MCF 10A (cell line): ENCODE data around the gene H2BW2. TPM values are rescaled to one million over a fixed set of nuclear protein-coding genes. Genes with fewer than 3 reads are reported as not detected.

ENCODE experiments used
- BruUV-seq: library from RNA; stranded (reverse); fragments of 400-500 nt; replicated peaks from 2 replicates; lab custom pipeline; 2021; lab: Mats Ljungman, UMichigan
- CTCF ChIA-PET: fragments of 300-600 bp; sonication (Branson Sonifier 250); formaldehyde crosslinking; extraction: SDS; loops from one replicate; lab custom pipeline; 2021; ENCODE audit warnings: antibody characterized with exemption, inconsistent platforms; lab: Yijun Ruan, JAX
- POLR2A ChIA-PET: fragments of 300-600, 350-650 bp; sonication (Branson Sonifier 250); formaldehyde crosslinking; extraction: SDS; loops from one replicate; lab custom pipeline; 2020; ENCODE audit warnings: antibody characterized with exemption, inconsistent platforms; lab: Yijun Ruan, JAX
- DNase-seq: peaks from one replicate; pipeline ENCODE4 v3.0.0-alpha.2; 2018; ENCODE audit not compliant: unreplicated experiment
- H3K27ac Mint-ChIP-seq: one replicate; pipeline ENCODE4 v1.8.0; 2022; ENCODE audit warnings: mild to moderate bottlenecking, low read depth, mixed read lengths; ENCODE audit not compliant: unreplicated experiment
- H3K27me3 Mint-ChIP-seq: one replicate; pipeline ENCODE4 v1.8.0; 2022; ENCODE audit warnings: mixed read lengths; ENCODE audit not compliant: insufficient read depth, unreplicated experiment
- H3K36me3 Mint-ChIP-seq: one replicate; pipeline ENCODE4 v1.8.0; 2022; ENCODE audit warnings: mild to moderate bottlenecking, moderate library complexity, mixed read lengths; ENCODE audit not compliant: insufficient read depth, unreplicated experiment
- H3K4me1 Mint-ChIP-seq: one replicate; pipeline ENCODE4 v1.8.0; 2022; ENCODE audit warnings: mixed read lengths; ENCODE audit not compliant: insufficient read depth, unreplicated experiment
- H3K4me3 Mint-ChIP-seq: one replicate; pipeline ENCODE4 v1.8.0; 2022; ENCODE audit warnings: mild to moderate bottlenecking, moderate library complexity, mixed read lengths; ENCODE audit not compliant: unreplicated experiment
- H3K9me3 Mint-ChIP-seq: one replicate; pipeline ENCODE4 v1.8.0; 2022; ENCODE audit warnings: mixed read lengths; ENCODE audit not compliant: unreplicated experiment
- intact Hi-C: fragments of 100-400 bp; cut with micrococcal nuclease; formaldehyde crosslinking; loops from 2 replicates; pipeline ENCODE4 v1.14.1; 2022
- total RNA-seq: library from RNA; stranded (reverse); gene quantifications from 2 replicates; pipeline ENCODE4 v1.2.3, GENCODE V29; 2022
- TF ChIP-seq, protein P1 (sequence below): fragments of 200-600 bp; IDR thresholded peaks from one replicate; pipeline ENCODE4 v1.8.0; 2022; ENCODE audit warnings: antibody characterized with exemption, mild to moderate bottlenecking; ENCODE audit not compliant: unreplicated experiment

The H2BW2 gene
- total RNA-seq, 1 experiment from 2014 or later = not detected

DNA sequence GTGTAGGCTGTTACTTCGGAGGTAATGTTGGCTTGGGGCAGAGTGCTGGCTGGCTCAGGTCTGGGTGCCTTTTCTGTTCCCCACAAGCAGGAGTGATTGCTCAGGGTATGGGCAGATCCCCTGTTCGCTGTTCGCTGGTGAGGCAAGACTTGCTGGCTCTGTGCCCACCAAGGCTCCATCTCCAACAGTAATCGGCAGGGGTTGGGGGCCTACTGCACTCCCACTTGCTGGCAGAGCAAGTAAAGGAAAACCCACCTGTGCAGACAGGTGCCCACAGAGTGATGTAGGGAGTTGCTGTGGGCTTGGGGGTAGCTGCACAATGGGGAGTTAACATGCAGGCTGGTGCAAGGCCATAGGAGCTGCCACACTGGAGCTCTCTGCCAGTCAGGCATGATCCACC, 44.3 kb downstream of the H2BW2 start:
- no peak overlapping the region for H3K4me3 Mint-ChIP-seq
- peaks cover 11% of the 10 kb centered on the region for H3K27me3 Mint-ChIP-seq
- DNase-seq = no peak
- ChIA-PET CTCF (interaction anchor here (1.5 to 2.6 kb wide), 2 partner anchors 15 to 52 kb away, joined by 3 to 6 read pairs; no protein-coding TSS in a partner anchor), POLR2A (no interaction called here)
- H3K36me3 Mint-ChIP-seq = no peaks in the 10 kb centered on the region
- no peaks in the 10 kb centered on the region for H3K9me3 Mint-ChIP-seq
- BruUV-seq = no TSS peak
- no peak overlapping the region for H3K27ac Mint-ChIP-seq
- TF ChIP-seq, protein P1, sequence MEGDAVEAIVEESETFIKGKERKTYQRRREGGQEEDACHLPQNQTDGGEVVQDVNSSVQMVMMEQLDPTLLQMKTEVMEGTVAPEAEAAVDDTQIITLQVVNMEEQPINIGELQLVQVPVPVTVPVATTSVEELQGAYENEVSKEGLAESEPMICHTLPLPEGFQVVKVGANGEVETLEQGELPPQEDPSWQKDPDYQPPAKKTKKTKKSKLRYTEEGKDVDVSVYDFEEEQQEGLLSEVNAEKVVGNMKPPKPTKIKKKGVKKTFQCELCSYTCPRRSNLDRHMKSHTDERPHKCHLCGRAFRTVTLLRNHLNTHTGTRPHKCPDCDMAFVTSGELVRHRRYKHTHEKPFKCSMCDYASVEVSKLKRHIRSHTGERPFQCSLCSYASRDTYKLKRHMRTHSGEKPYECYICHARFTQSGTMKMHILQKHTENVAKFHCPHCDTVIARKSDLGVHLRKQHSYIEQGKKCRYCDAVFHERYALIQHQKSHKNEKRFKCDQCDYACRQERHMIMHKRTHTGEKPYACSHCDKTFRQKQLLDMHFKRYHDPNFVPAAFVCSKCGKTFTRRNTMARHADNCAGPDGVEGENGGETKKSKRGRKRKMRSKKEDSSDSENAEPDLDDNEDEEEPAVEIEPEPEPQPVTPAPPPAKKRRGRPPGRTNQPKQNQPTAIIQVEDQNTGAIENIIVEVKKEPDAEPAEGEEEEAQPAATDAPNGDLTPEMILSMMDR = no peak
- no peaks in the 10 kb centered on the region for H3K4me1 Mint-ChIP-seq
- intact Hi-C loops = no loop called here

GRCh38 chrX:104084534-104085277, 45.0 kb downstream of the H2BW2 start:
- Mint-ChIP-seq H3K4me1 (no peaks in the 10 kb centered on the region), H3K27ac (no peak overlapping the region), H3K4me3 (no peak overlapping the region), H3K36me3 (no peaks in the 10 kb centered on the region), H3K27me3 (peaks cover 11% of the 10 kb centered on the region), H3K9me3 (no peaks in the 10 kb centered on the region)
- CTCF ChIA-PET = interaction anchor here (1.5 to 2.6 kb wide), 2 partner anchors 14 to 52 kb away, joined by 3 to 6 read pairs; no protein-coding TSS in a partner anchor
- POLR2A ChIA-PET = no interaction called here
- BruUV-seq = no TSS peak
- intact Hi-C loops = no loop called here
- TF ChIP-seq, protein P1 = no peak
- DNase-seq = no peak

DNA sequence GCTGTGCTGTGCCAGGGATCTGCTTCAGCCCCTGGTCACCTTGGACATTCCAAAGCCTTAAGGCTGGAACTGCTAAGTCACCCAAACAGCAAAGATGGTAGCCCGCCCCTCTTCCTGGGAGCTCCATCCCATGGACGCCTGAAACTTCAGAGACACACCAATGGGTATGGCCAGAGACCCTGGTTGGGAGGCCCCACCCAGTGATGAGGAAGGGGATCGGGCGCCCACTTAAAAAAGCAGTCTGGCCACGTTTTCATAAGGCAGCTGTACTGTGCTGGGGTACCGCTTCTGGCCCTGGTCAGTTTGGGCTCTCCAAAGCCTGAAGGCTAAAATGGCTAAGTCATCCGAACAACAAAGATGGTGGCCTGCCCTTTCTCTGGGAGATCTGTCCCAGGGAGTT, 45.7 kb downstream of the H2BW2 start:
- TF ChIP-seq, protein P1 = no peak
- no peaks in the 10 kb centered on the region for H3K9me3 Mint-ChIP-seq
- H3K4me3 Mint-ChIP-seq = no peak overlapping the region
- ChIA-PET POLR2A (no interaction called here), CTCF (interaction anchor here (2.6 kb wide), 1 partner anchor 13 kb away, joined by 6 read pairs; no protein-coding TSS in a partner anchor)
- intact Hi-C loops = no loop called here
- no peak overlapping the region for H3K27ac Mint-ChIP-seq
- peaks cover 11% of the 10 kb centered on the region for H3K27me3 Mint-ChIP-seq
- BruUV-seq = no TSS peak
- DNase-seq = no peak
- H3K36me3 Mint-ChIP-seq = no peaks in the 10 kb centered on the region
- no peaks in the 10 kb centered on the region for H3K4me1 Mint-ChIP-seq

- POLR2A ChIA-PET = no interaction called here
- no peak for DNase-seq
- Mint-ChIP-seq H3K9me3 (no peaks in the 10 kb centered on the region), H3K4me3 (no peak overlapping the region), H3K27me3 (peaks cover 11% of the 10 kb centered on the region), H3K36me3 (no peaks in the 10 kb centered on the region), H3K4me1 (no peaks in the 10 kb centered on the region), H3K27ac (no peak overlapping the region)
- TF ChIP-seq, protein P1 = no peak
- CTCF ChIA-PET = interaction anchor here (0.6 to 2.6 kb wide), 2 partner anchors 13 to 140 kb away, joined by 3 to 6 read pairs; no protein-coding TSS in a partner anchor
- no TSS peak for BruUV-seq
- intact Hi-C loops = no loop called here
These were observed 46.2 kb downstream of the H2BW2 start for GRCh38 chrX:104085919-104086318.

Other genes with a start within 250 kb of the H2BW2 start
- 0.07 TPM in 1 of 2 replicates, not detected in the other for gene RAB9B, start 207.7 kb upstream of the H2BW2 start, total RNA-seq
- gene TMSB15B, start 77.3 kb upstream of the H2BW2 start, total RNA-seq = 2.1 and 3.0 TPM in 2 replicates
- gene H2BW1, start 26.2 kb upstream of the H2BW2 start, total RNA-seq = not detected in 2 replicates
- 0.79 and 1.3 TPM in 2 replicates for gene TMSB15C, start 36.3 kb downstream of the H2BW2 start, total RNA-seq
- not detected in 2 replicates for gene ZCCHC18, start 72.6 kb downstream of the H2BW2 start, total RNA-seq
- gene SLC25A53, start 117.1 kb downstream of the H2BW2 start, total RNA-seq = 3.2 and 4.1 TPM in 2 replicates
- 26.0 and 27.2 TPM in 2 replicates for gene FAM199X, start 126.5 kb downstream of the H2BW2 start, total RNA-seq
- not detected in 2 replicates for gene ESX1, start 215.0 kb downstream of the H2BW2 start, total RNA-seq